Right atrium auricular region (tissue), 2 donors: Measurements from ENCODE around the gene MUC13. TPM values are rescaled to one million over a fixed set of nuclear protein-coding genes. Genes with fewer than 3 reads are reported as not detected.

Experiments used
- DNase-seq: peaks from one replicate; pipeline ENCODE4 v3.0.0-alpha.2; 2019; ENCODE audit warnings: low spot score
- H3K27ac ChIP-seq, 2 donors: fragments of 200-600 bp; sonication (generic); 1 replicate in 1 of 2; 2 replicates in 1 of 2; pipeline ENCODE4 v1.5.1; 2016 to 2019
- H3K27me3 ChIP-seq, 2 donors: fragments of 200-600 bp; sonication (generic); one replicate each; pipeline versions ENCODE4 v1.5.1 to v1.6.0; 2017 to 2019
- H3K36me3 ChIP-seq: fragments of 200-600 bp; sonication (generic); one replicate; pipeline ENCODE4 v1.5.1; 2016
- H3K4me1 ChIP-seq, 2 donors: fragments of 200-600 bp; sonication (generic); one replicate each; pipeline versions ENCODE4 v1.5.1 to v1.6.0; 2017 to 2019
- H3K4me3 ChIP-seq, 2 donors: fragments of 200-600 bp; sonication (generic); 1 replicate in 1 of 2; 2 replicates in 1 of 2; pipeline ENCODE4 v1.5.1; 2017 to 2019; ENCODE audit warnings: mild to moderate bottlenecking in 1 of 2, moderate library complexity in 1 of 2
- H3K9me3 ChIP-seq, 2 donors: fragments of 200-600 bp; sonication (generic); one replicate each; pipeline ENCODE4 v1.5.1; 2019
- CTCF ChIP-seq, 2 donors: fragments of 200-600 bp; sonication (generic); IDR thresholded peaks; one replicate each; pipeline ENCODE4 v1.5.1; 2019; ENCODE audit warnings: antibody characterized with exemption in 2 of 2
- total RNA-seq, 2 donors: library from RNA; depleted of rRNA; stranded (reverse); fragments of >200 nt; gene quantifications; one replicate each; pipeline ENCODE4 v1.1.0, GENCODE V29; 2016

Gene MUC13
- total RNA-seq, 2 donors from 2014 or later: not detected

- Histone ChIP-seq H3K4me3 (no peak overlapping the region), H3K27me3 (no peaks in the 10 kb centered on the region), H3K36me3 (no peaks in the 10 kb centered on the region), H3K4me1 (no peaks in the 10 kb centered on the region), H3K9me3 (no peaks in the 10 kb centered on the region), H3K27ac (no peak overlapping the region)
- DNase-seq: no peak
- TF ChIP-seq CTCF (IDR thresholded peaks at IDR 0.05): no peak
Measured at GRCh38 chr3:124935794-124936542, 1.4 kb upstream of the MUC13 start.

GRCh38 chr3:124935264-124935663, 713 bp upstream of the MUC13 start:
- Histone ChIP-seq H3K36me3 (no peaks in the 10 kb centered on the region), H3K4me1 (no peaks in the 10 kb centered on the region), H3K4me3 (no peak overlapping the region), H3K9me3 (no peaks in the 10 kb centered on the region), H3K27me3 (no peaks in the 10 kb centered on the region), H3K27ac (no peak overlapping the region)
- TF ChIP-seq CTCF (IDR thresholded peaks at IDR 0.05): no peak
- no peak for DNase-seq

GRCh38 chr3:124928333-124929202, 6.0 kb downstream of the MUC13 start:
- Histone ChIP-seq H3K9me3 (no peaks in the 10 kb centered on the region), H3K27me3 (no peaks in the 10 kb centered on the region), H3K4me1 (no peaks in the 10 kb centered on the region), H3K27ac (no peak overlapping the region), H3K4me3 (no peak overlapping the region), H3K36me3 (no peaks in the 10 kb centered on the region)
- TF ChIP-seq CTCF (IDR thresholded peaks at IDR 0.05): peak; percentile 35 to 85
- DNase-seq: peak; percentile 84

GRCh38 chr3:124927574-124928045, 6.9 kb downstream of the MUC13 start:
- Histone ChIP-seq H3K4me1 (no peaks in the 10 kb centered on the region), H3K36me3 (no peaks in the 10 kb centered on the region), H3K9me3 (no peaks in the 10 kb centered on the region), H3K27ac (no peak overlapping the region), H3K27me3 (no peaks in the 10 kb centered on the region), H3K4me3 (no peak overlapping the region)
- no peak for DNase-seq
- no peak for TF ChIP-seq CTCF (IDR thresholded peaks at IDR 0.05)

GRCh38 chr3:124926426-124927101, 8.0 kb downstream of the MUC13 start:
- no peaks in the 10 kb centered on the region for H3K4me1 ChIP-seq
- no peaks in the 10 kb centered on the region for H3K36me3 ChIP-seq
- no peak for TF ChIP-seq CTCF (IDR thresholded peaks at IDR 0.05)
- no peaks in the 10 kb centered on the region for H3K27me3 ChIP-seq
- no peak overlapping the region for H3K27ac ChIP-seq
- no peaks in the 10 kb centered on the region for H3K9me3 ChIP-seq
- no peak overlapping the region for H3K4me3 ChIP-seq
- no peak for DNase-seq
